Measurements from ENCODE around the gene FIGNL1. TPM values are rescaled to one million over a fixed set of nuclear protein-coding genes. Genes with fewer than 3 reads are reported as not detected.

FIGNL1 gene, protein sequence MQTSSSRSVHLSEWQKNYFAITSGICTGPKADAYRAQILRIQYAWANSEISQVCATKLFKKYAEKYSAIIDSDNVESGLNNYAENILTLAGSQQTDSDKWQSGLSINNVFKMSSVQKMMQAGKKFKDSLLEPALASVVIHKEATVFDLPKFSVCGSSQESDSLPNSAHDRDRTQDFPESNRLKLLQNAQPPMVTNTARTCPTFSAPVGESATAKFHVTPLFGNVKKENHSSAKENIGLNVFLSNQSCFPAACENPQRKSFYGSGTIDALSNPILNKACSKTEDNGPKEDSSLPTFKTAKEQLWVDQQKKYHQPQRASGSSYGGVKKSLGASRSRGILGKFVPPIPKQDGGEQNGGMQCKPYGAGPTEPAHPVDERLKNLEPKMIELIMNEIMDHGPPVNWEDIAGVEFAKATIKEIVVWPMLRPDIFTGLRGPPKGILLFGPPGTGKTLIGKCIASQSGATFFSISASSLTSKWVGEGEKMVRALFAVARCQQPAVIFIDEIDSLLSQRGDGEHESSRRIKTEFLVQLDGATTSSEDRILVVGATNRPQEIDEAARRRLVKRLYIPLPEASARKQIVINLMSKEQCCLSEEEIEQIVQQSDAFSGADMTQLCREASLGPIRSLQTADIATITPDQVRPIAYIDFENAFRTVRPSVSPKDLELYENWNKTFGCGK
- total RNA-seq, result 4.3 and 6.1 TPM in 2 replicates

DNA sequence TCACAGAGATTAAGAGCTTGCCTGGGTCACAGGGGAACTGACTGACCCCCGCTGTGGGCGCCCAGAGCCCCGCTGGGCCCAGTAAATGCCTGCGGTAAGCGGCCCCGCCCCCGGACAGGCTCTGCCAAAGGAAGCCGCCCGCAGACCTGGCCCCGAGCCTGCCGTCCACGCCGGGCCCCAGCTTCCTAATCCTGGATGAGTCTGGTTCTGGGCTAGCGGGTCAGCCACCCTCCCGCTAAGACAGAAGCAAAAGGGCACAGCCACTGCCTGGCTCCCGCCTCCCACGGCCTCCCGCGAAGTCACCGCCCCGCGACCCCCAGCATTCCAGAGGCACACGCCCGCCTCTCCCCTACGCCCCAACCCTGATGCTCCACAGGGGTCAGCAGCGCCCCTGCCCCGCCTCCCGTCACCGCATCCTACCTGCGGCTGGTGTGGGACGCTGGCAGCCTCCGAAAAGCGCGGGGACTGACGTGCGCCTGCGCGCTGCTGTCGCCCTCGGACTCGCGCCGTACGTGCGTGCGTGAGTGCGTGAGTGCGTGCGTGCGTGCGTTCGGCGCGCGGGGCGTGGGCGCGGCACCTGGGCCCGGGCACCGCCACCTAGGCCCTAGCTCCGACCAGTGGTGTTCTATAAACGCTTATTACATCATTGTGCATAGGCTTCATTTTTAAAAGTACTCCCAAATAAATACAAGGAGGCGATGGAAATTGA lies at the start of gene FIGNL1:
Gene FIGNL1 (minus strand): TSS at position 470 of the 709 bp plus-strand sequence. CDS start 3,063 bp downstream, outside the sequence.

Other genes with a start within 250 kb of the FIGNL1 start
- gene IKZF1, start 145.6 kb downstream of the FIGNL1 start, total RNA-seq, result not detected in 2 replicates
- 1.6 TPM in 1 of 2 replicates, not detected in the other for gene DDC, start 115.1 kb upstream of the FIGNL1 start, total RNA-seq

All from cardiac ventricle fibroblast (primary cell).